GM18907 (cell line): Measurements from ENCODE around the gene ASH1L.
"Not testable (repeated sequence)": the region's sequence is repeated elsewhere in the genome, so short reads cannot be mapped to it uniquely, and the experiment has no call there.

Experiments
- ATAC-seq: cut with Tn5 transposase; IDR thresholded peaks from one replicate; pipeline ENCODE4 v1.9.1; 2021; ENCODE audit warnings: mild to moderate bottlenecking, moderate library complexity; ENCODE audit not compliant: unreplicated experiment

ASH1L gene

DNA sequence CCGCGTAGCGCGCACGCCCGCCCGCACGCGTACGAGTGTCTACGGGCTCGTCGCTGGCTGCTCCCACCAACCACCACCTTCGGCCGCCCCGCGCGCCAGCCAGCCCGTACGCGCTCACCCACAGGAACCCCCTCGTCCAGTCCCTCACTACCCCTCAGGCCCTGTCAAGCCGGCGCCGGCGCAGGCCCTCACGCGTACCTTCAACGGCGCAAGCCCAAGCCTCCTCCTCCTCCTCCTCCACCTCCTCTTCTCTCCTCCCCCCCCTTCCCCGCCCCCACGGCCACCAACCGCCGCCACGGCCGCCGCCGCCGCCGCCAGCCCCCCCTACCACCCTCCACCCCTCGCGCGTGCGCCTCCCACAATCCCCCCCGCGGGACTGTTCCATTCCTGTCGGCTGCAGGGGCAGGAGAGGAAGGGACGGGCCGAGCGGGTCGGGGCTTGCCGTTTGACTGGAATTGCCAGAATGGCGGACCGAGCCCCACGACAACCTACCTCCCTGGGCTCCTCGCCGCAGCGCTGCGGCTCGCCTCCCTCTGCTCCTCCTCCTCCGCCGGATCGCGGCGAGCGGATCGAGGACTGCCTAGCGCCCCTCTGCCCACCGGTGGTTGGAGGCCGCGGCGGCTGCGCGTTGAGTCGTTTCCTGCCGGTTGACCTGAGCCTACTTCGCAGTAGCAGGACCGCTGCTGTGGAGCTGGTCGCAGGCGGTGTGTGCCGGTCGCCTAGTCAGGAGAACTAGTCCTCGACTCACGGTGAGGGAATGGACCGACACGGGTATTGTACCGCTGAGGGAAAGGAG is at the start of gene ASH1L:
TSS of gene ASH1L (minus strand) at position 223 of the 796 bp plus-strand sequence. CDS start 41,284 bp downstream, outside the sequence.
- peak; percentile 85 for ATAC-seq

- ATAC-seq: peak; percentile 33
These were observed 47.6 kb upstream of the ASH1L start for GRCh38 chr1:155610257-155610647.

DNA sequence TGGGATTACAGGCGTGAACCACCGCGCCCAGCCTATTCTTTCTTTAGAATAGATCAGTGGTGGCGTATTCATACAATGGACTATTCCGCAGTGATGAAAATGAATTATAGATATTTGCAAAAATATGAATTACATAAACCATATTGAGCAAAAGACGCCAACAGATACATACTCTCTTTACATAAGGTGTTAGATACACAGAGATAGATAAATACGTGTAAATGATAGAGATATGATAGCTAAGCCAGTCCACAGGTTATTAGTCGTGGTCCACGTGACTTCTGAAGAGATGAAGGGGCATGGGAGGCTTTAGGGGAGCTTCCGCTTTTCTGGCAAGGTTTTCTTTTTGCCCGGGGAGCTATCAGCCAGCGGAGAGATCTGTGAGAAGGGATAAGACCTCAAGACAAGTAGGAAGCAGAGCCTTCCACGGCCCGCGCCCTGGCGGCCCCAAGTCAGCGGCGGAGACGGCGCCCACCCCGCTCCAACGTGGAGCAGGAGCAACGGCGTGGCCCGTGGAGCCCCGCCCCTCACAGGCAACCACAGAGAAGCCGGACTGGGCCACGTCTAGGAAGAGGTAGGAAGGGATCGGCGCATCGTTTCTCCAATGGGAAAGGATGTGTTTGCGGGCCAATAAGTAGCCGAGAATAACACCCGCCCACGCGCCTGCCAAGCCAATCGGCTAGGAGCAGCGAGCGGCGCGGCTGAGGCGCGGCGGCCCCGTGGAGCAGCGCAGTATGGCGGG is 47.1 kb upstream of the ASH1L start, which contains the start of gene MSTO1:
TSS of gene MSTO1 (plus strand) at position 704 of the 742 bp plus-strand sequence. CDS start at position 735, 31 bp downstream.
- peak; percentile 90 for ATAC-seq

DNA sequence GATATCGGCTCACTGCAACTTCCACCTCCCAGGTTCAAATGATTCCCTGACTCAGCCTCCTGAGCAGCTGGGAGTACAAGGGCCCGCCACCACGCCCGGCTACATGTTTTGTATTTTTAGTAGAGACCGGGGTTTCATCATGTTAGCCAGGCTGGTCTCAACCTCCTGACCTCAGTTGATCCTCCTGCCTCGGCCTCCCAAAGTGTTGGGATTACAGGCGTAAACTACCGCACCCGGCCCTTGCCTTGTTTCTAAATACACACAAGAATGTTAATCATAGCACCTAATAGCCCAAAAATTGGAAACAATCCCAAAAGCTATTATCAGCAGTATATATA is 46.3 kb upstream of the ASH1L start:
- no peak for ATAC-seq

DNA sequence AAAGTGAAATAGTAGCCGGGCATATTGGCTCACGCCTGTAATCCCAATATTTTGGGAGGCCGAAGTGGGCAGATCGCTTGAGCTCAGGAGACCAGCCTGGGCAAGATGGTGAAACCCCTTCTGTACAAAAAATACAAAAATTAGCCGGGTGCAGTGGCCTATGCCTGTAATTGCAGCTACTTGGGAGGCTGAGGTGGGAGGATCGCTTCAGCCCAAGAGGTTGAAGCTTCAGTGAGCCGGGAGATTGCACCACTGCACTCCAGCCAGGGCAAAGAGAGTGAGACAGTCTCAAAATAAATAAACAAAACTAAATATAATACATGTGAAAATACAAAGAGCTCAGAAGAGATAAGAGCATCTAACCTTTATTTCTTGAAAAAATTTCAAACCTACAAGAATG is 45.1 kb upstream of the ASH1L start:
- no peak for ATAC-seq

GRCh38 chr1:155599828-155600572 is 37.4 kb upstream of the ASH1L start:
- not testable (repeated sequence) for ATAC-seq

DNA sequence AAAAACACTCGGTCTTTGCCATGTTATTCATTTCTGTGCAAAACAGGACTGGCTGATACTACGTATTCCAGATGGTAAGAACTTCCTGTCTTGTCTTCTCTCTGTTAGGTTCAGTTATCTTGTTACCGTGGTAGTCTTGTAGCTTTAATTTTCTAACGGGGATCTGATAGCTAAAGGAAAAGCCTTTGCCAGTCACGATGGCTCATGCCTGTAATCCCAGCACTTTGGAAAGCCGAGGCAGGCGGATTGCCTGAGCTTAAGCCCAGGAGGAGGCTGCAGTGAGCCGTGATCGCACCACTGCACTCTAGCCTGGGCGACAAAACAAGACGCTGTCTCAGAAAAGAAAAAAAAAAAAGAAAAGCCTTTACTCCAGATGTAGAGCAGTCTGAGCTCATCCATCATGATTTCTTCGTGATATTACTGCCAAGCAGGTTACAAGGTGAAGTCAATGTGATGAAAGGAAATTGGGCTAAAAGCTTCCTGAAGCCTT is 36.3 kb upstream of the ASH1L start:
- no peak for ATAC-seq

DNA sequence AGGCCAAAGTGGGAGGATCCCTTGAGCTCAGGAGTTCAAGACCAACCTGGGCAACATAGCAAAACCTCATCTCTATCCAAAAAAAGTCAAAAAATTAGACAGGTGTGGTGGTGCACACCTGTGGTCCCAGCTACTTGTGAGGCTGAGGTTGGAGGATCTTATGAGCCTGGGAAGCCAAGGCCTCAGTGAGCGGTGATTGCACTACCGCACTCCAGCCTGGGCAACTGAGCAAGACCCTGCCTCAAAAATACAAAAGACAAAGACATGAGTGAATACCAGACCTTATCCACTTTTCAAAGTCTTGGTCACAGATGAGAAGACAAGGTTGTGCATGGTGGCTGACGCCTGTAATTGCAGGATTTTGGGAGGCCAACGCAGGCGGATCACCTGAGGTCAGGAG is 34.3 kb upstream of the ASH1L start:
- no peak for ATAC-seq

DNA sequence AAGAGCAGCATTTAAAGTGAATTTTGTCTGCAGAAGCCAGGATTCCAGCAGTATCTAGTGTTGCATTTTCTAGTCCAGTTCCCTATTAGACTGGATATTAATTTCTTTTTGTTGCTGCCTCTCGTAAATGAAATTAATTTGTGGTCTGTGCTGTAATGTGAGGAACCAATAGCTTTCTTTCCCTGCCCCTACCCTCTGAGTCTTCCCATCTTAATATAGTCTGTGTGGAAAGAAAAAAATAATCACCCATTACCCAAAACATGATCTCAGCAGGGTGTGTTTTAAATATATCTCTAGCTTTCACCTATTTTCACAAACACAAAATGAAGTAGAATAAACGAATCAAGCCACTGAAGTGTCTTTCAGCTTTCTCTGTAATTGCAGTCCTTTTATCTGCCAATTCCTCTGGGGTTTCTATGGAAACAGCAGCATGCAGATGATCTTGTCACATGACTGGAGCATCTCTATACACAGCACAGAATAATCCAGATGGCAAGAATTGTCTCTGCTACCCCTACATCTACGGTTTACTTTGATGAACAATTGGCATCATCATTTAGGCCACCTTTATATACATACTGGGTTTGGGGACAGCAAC is 33.4 kb upstream of the ASH1L start:
- ATAC-seq: not testable (repeated sequence)

DNA sequence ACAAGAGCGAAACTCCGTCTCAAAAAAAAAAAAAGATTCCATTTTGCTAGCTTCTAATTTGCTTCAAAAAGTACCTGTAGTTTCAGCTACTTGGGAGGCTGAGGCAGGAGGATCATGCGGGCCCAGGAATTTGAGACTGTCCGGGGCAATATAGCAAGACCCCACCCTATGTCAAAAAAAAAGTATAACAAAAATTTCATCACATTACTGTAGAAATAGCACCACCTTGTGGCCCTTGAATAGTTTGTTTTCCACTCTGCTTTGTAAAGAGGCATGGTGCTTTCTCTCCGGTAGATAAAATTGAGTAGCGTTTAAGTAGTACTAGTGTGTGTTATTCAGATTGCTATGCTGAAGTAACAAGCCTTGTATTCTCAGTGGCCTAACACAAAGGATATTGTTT is 29.2 kb upstream of the ASH1L start:
- ATAC-seq: no peak

GRCh38 chr1:155590516-155591247 is 28.1 kb upstream of the ASH1L start:
- not testable (repeated sequence) for ATAC-seq

- not testable (repeated sequence) for ATAC-seq
These were observed 26.7 kb upstream of the ASH1L start for GRCh38 chr1:155589282-155589681.

DNA sequence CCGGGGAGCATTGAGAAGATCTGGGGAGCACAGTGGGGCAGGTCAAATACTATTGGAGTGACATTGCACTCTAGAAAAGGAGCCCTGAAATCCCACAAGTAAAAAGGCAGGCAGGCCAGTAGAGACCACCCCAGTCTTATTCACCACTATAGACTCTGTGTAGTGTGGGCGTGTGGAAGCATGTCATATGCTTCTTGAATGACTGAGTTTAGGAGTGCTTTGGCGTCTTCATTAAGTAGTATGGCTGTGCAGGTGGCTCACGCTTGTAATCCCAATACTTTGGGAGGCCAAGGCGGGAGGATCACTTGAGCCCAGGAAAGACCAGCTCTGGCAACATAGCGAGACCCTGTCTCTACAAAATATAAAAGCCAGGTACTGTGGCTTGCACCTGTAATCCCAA is 21.2 kb upstream of the ASH1L start:
- ATAC-seq: not testable (repeated sequence)

- ATAC-seq: not testable (repeated sequence)
These were observed 13.0 kb upstream of the ASH1L start for GRCh38 chr1:155575608-155576007.

- no peak for ATAC-seq
These were observed 11.5 kb upstream of the ASH1L start for GRCh38 chr1:155574077-155574476.

- no peak for ATAC-seq
These were observed 8.0 kb upstream of the ASH1L start for GRCh38 chr1:155570593-155570990.

- ATAC-seq: no peak
These were observed 7.5 kb upstream of the ASH1L start for GRCh38 chr1:155569988-155570592.

DNA sequence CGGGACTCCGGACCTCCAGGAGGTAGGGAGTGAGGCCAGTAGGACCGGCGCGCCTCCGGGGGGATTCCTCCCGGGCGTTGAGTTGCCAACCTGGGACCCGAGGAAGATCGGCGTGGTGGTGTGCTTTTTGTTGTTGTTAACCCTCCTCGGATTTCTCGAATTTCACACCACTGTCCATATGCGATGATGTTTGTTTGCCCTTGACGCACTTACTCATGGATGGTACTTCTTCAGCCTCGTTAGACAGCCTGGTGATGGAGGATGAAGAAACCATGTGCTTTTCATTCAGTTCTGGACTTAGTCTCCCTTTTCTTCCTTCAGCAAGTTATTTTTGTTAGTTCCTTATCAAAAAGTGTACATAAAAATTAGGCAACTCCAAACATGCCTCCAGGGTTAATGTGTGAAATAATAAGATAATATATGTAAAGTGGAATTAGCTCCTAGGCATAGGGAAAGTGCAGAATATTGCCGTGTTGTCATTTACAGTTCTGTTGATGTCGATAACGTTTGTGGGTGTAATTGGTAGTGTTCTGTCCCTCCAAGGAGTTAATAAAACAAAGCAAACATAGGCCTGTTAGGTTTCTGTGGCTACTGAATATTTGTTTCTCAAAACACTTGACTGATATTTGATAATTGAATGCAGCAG is 897 bp upstream of the ASH1L start:
- not testable (repeated sequence) for ATAC-seq
